GM19463 (cell line): ENCODE data around the gene THAP12.

Experiments
- ATAC-seq: cut with Tn5 transposase; IDR thresholded peaks from one replicate; pipeline ENCODE4 v1.9.1; 2021; ENCODE audit warnings: mild to moderate bottlenecking, moderate library complexity; ENCODE audit not compliant: unreplicated experiment

THAP12 gene

GRCh38 chr11:76380159-76380976, 564 bp downstream of the THAP12 start:
- peak; percentile 4 for ATAC-seq

GRCh38 chr11:76379807-76380158, 1.1 kb downstream of the THAP12 start:
- no peak for ATAC-seq

GRCh38 chr11:76376746-76377558, 4.0 kb downstream of the THAP12 start:
- ATAC-seq: peak; percentile 27

- peak; percentile 89 for ATAC-seq
Observed at GRCh38 chr11:76371170-76371569, 9.8 kb downstream of the THAP12 start.

- no peak for ATAC-seq
Observed at GRCh38 chr11:76369406-76369805, 11.5 kb downstream of the THAP12 start.

- no peak for ATAC-seq
Observed at GRCh38 chr11:76368490-76368889, 12.4 kb downstream of the THAP12 start.

- no peak for ATAC-seq
Observed at GRCh38 chr11:76365038-76365679, 15.8 kb downstream of the THAP12 start.

- ATAC-seq: no peak
Observed at GRCh38 chr11:76362716-76363115, 18.2 kb downstream of the THAP12 start.

GRCh38 chr11:76361776-76362175, 19.2 kb downstream of the THAP12 start:
- ATAC-seq: no peak

GRCh38 chr11:76361374-76361773, 19.6 kb downstream of the THAP12 start:
- ATAC-seq: no peak

- ATAC-seq: no peak
Observed at GRCh38 chr11:76355172-76355571, 25.8 kb downstream of the THAP12 start.

GRCh38 chr11:76348348-76348747, 32.6 kb downstream of the THAP12 start:
- no peak for ATAC-seq

- ATAC-seq: no peak
Observed at GRCh38 chr11:76347466-76347865, 33.5 kb downstream of the THAP12 start.

- no peak for ATAC-seq
Observed at GRCh38 chr11:76339221-76339620, 41.7 kb downstream of the THAP12 start.

- no peak for ATAC-seq
Observed at GRCh38 chr11:76337923-76338322, 43.0 kb downstream of the THAP12 start.

- ATAC-seq: no peak
Observed at GRCh38 chr11:76337469-76337868, 43.5 kb downstream of the THAP12 start.

- ATAC-seq: no peak
Observed at GRCh38 chr11:76336597-76336996, 44.3 kb downstream of the THAP12 start.

GRCh38 chr11:76335842-76336241, 45.1 kb downstream of the THAP12 start:
- no peak for ATAC-seq

- no peak for ATAC-seq
Observed at GRCh38 chr11:76334826-76335389, 46.0 kb downstream of the THAP12 start.

- no peak for ATAC-seq
Observed at GRCh38 chr11:76330651-76331050, 50.3 kb downstream of the THAP12 start.

- no peak for ATAC-seq
Observed at GRCh38 chr11:76329983-76330382, 50.9 kb downstream of the THAP12 start.
